Esophagus muscularis mucosa (tissue), 4 donors: ENCODE results near the gene CCDC158. TPM values are rescaled to one million over a fixed set of nuclear protein-coding genes. Genes with fewer than 3 reads are reported as not detected.

ENCODE experiments used
- DNase-seq: peaks from one replicate; pipeline ENCODE4 v3.0.0-alpha.2; 2017; ENCODE audit errors: extremely low spot score
- H3K27ac ChIP-seq, 4 donors: fragments of 200-600 bp; sonication (generic); replicated peaks in 1 of 4; 1 replicate in 3 of 4; 2 replicates in 1 of 4; pipeline ENCODE4 v1.5.1; 2016 to 2019; ENCODE audit warnings: mild to moderate bottlenecking in 1 of 4
- H3K27me3 ChIP-seq, 4 donors: fragments of 200-600 bp; sonication (generic); one replicate each; pipeline versions ENCODE4 v1.5.1 to v1.6.0; 2016 to 2019
- H3K36me3 ChIP-seq, 4 donors: fragments of 200-600 bp; sonication (generic); one replicate each; pipeline ENCODE4 v1.5.1; 2016 to 2019
- H3K4me1 ChIP-seq, 4 donors: fragments of 200-600 bp; sonication (generic); one replicate each; pipeline ENCODE4 v1.5.1; 2016 to 2019
- H3K4me3 ChIP-seq, 4 donors: fragments of 200-600 bp; sonication (generic); 1 replicate in 2 of 4; 2 replicates in 2 of 4; pipeline ENCODE4 v1.5.1; 2016 to 2019; ENCODE audit warnings: mild to moderate bottlenecking in 4 of 4, moderate library complexity in 1 of 4
- H3K9me3 ChIP-seq, 4 donors: fragments of 200-600 bp; sonication (generic); 1 replicate in 3 of 4; 2 replicates in 1 of 4; pipeline ENCODE4 v1.5.1; 2016 to 2019
- CTCF ChIP-seq, 3 experiments: fragments of 200-600 bp in 2 of 3; fragments of 450-650 bp in 1 of 3; sonication (generic) in 2 of 3; IDR thresholded peaks; one replicate each; pipeline ENCODE4 v1.5.1; 2017 to 2019; ENCODE audit warnings: antibody characterized with exemption in 3 of 3, mild to moderate bottlenecking in 2 of 3, moderate library complexity in 1 of 3
- EP300 ChIP-seq: sonication (generic); formaldehyde crosslinking; IDR thresholded peaks from one replicate; pipeline ENCODE4 v1.6.1; 2017; ENCODE audit warnings: antibody characterized with exemption
- POLR2A ChIP-seq: fragments of 450-650 bp; IDR thresholded peaks from one replicate; pipeline ENCODE4 v1.6.1; 2017; ENCODE audit warnings: antibody characterized with exemption, moderate library complexity, mild to moderate bottlenecking, low read depth
- POLR2AphosphoS5 ChIP-seq, 2 donors: sonication (generic); formaldehyde crosslinking; IDR thresholded peaks; one replicate each; pipeline ENCODE4 v1.6.1; 2017; ENCODE audit warnings: antibody characterized with exemption in 2 of 2
- WGBS: methylation state at CpG from one replicate; pipeline ENCODE4 v1.1.5; 2018; 5-methylcytosine and 5-hydroxymethylcytosine counted together
- intact Hi-C: fragments of 100-400 bp; cut with DNase I; formaldehyde crosslinking; loops from one replicate; pipeline ENCODE4 v1.15.1; 2023
- total RNA-seq, 4 donors: library from RNA; depleted of rRNA; stranded (reverse); fragments of >200 nt; gene quantifications; one replicate each; pipeline versions ENCODE4 v1.1.0 to v1.2.1, GENCODE V29; 2016

The CCDC158 gene
- total RNA-seq, 4 donors from 2014 or later: 0.66 to 1.8 (median 1.3) TPM

- Histone ChIP-seq H3K4me1 (peaks cover 12 to 33% (median 18%) of the 10 kb centered on the region in 4 donors), H3K27ac (peak overlapping the region in 2 of 4 donors; percentile 62 to 66), H3K36me3 (no peaks in the 10 kb centered on the region), H3K27me3 (no peaks in the 10 kb centered on the region), H3K4me3 (no peak overlapping the region), H3K9me3 (no peaks in the 10 kb centered on the region)
- TF ChIP-seq POLR2AphosphoS5 (IDR thresholded peaks at IDR 0.05): no peak
- intact Hi-C loops: no loop called here
- no peak for DNase-seq
- WGBS: 88% methylated on average over 1 of the region's 1 CpG
These were observed 78.8 kb downstream of the CCDC158 start for GRCh38 chr4:76342191-76342590.

- Histone ChIP-seq H3K27ac (peak overlapping the region; percentile 10 to 66 (median 46)), H3K27me3 (no peaks in the 10 kb centered on the region), H3K4me1 (peaks cover 12 to 33% (median 18%) of the 10 kb centered on the region in 4 donors), H3K36me3 (no peaks in the 10 kb centered on the region), H3K9me3 (no peaks in the 10 kb centered on the region), H3K4me3 (no peak overlapping the region)
- intact Hi-C loops: no loop called here
- TF ChIP-seq POLR2AphosphoS5 (IDR thresholded peaks at IDR 0.05) (no peak), EP300 (no peak), POLR2A (no peak), CTCF (IDR thresholded peaks at IDR 0.05) (no peak)
- DNase-seq: no peak
These were observed 79.9 kb downstream of the CCDC158 start for GRCh38 chr4:76341063-76341462.

- H3K4me3 ChIP-seq: no peak overlapping the region
- H3K36me3 ChIP-seq: no peaks in the 10 kb centered on the region
- H3K27me3 ChIP-seq: no peaks in the 10 kb centered on the region
- H3K4me1 ChIP-seq: peaks cover 12 to 33% (median 18%) of the 10 kb centered on the region in 4 donors
- no peaks in the 10 kb centered on the region for H3K9me3 ChIP-seq
- WGBS: 67% methylated on average over 2 of the region's 2 CpGs
- TF ChIP-seq POLR2AphosphoS5 (IDR thresholded peaks at IDR 0.05) (no peak), EP300 (no peak), CTCF (IDR thresholded peaks at IDR 0.05) (no peak), POLR2A (no peak)
- H3K27ac ChIP-seq: no peak overlapping the region
- DNase-seq: no peak
- intact Hi-C loops: no loop called here
These were observed 81.6 kb downstream of the CCDC158 start for GRCh38 chr4:76339364-76339763.

- no peak for DNase-seq
- intact Hi-C loops: no loop called here
- no peaks in the 10 kb centered on the region for H3K27me3 ChIP-seq
- H3K4me1 ChIP-seq: peaks cover 0 to 6% (median 0%) of the 10 kb centered on the region in 4 donors
- H3K27ac ChIP-seq: no peak overlapping the region
- H3K36me3 ChIP-seq: no peaks in the 10 kb centered on the region
- no peak overlapping the region for H3K4me3 ChIP-seq
- TF ChIP-seq EP300 (no peak), POLR2AphosphoS5 (IDR thresholded peaks at IDR 0.05) (no peak), CTCF (IDR thresholded peaks at IDR 0.05) (no peak), POLR2A (no peak)
- WGBS: 80% methylated on average over 3 of the region's 3 CpGs
- H3K9me3 ChIP-seq: no peaks in the 10 kb centered on the region
These were observed 86.1 kb downstream of the CCDC158 start for GRCh38 chr4:76334885-76335284.

GRCh38 chr4:76326515-76326914, 94.4 kb downstream of the CCDC158 start:
- no peaks in the 10 kb centered on the region for H3K36me3 ChIP-seq
- no peak for DNase-seq
- intact Hi-C loops: no loop called here
- no peaks in the 10 kb centered on the region for H3K27me3 ChIP-seq
- no peak overlapping the region for H3K4me3 ChIP-seq
- H3K27ac ChIP-seq: no peak overlapping the region
- no peaks in the 10 kb centered on the region for H3K4me1 ChIP-seq
- TF ChIP-seq POLR2AphosphoS5 (IDR thresholded peaks at IDR 0.05) (no peak), EP300 (no peak), CTCF (IDR thresholded peaks at IDR 0.05) (no peak), POLR2A (no peak)
- H3K9me3 ChIP-seq: peaks cover 0 to 18% (median 14%) of the 10 kb centered on the region in 4 donors
